ENCODE data around the gene RRAD.
"Not testable (repeated sequence)": the region's sequence is repeated elsewhere in the genome, so short reads cannot be mapped to it uniquely, and the experiment has no call there.

RRAD gene

DNA sequence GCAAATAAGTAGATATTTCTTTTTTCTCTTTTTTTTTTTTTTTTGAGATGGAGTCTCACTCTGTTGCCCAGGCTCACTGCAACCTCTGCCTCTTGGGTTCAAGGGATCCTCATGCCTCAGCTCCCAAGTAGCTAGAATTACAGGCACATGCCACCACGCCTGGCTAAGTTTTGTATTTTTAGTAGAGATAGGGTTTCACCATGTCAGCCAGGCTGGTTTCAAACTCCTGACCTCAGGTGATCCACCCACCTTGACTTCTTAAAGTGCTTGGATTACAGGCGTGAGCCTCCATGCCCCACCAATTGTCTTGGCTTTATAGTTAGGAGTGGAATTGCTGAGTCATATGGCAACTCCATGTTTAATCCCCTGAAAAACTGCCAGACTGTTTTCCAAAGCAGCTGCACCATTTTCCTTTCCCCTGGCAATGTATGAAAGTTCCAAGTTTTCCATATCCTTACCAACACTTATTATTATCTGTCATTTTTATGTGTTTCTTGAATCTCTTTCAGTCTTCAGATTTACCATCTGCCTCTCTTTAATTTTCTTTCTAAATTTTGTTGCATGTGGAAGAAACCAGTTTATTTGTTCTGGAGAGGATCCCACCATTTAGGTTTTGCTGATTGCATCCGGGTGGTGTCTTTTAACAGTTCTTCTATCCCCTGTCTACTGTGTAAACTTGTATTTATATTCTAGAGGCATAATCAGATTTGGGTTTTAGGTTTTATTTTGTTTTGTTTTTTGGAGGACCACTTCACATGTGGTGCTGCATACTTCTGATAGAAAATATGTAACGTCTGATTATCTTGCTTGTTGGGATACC is 25.8 kb upstream of the RRAD start:
- in situ Hi-C loops (cut with HindIII; ENCODE audit: low sequenced_read_pairs): no loop called here

GRCh38 chr16:66950437-66950836 is 25.1 kb upstream of the RRAD start:
- in situ Hi-C loops (cut with HindIII; ENCODE audit: low sequenced_read_pairs): no loop called here

- in situ Hi-C loops (cut with HindIII; ENCODE audit: low sequenced_read_pairs): no loop called here
Observed at GRCh38 chr16:66949472-66949871, 24.1 kb upstream of the RRAD start.

DNA sequence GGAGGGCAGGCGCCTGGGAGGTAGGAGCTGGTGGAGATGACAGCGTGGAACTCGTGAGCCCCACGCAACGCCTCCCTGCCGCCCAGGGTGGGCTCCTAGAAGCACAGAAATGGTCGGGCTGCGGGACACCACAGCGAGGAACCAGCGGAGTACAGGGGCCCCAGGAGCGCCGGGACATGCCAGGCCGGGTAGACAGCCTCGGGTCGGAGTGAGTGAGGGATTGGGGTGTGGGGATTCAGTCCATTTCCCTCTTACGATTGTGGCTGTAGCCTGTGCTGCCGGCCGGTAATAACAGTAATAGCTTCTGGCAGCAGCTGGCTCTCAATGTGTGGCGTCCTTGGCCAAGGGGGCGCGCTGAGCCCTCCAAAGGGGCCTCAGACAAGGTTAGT is 23.5 kb upstream of the RRAD start:
- in situ Hi-C loops (cut with HindIII; ENCODE audit: low sequenced_read_pairs): no loop called here

DNA sequence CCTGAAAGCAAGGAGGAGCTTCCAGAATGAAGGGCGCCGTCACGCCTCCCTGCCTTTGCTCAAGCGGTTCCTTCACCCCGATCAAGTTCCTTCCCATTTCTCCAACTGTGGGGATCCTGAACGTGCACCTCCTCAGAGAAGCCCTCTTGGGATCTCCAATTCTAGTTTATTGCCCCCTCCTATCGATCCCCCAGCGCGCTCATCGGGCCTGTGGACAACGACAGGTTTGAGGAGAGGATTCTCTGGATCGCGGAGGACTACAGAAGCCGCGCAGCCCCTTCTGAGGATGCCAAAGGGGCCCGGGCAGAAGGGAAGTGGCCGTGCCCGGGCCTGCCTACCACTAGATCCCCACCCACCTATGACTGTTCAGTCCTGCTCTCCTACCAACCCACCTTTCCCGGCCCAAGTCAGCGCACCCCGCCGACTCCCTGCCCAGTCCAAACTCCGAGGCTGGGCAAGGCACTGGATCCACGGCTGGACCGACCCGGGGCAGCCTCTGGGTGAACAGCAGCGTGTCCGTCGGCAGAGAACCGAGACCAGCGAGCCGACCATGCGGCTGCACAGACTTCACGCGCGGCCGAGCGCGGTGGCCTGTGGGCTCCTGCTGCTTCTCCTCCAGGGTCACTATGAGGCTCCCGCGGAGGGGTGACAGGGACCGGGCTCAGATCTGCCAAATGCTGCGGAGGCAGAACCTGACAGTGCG is 22.9 kb upstream of the RRAD start:
- in situ Hi-C loops (cut with HindIII; ENCODE audit: low sequenced_read_pairs): no loop called here

GRCh38 chr16:66947302-66948065 is 22.1 kb upstream of the RRAD start:
- in situ Hi-C loops (cut with HindIII; ENCODE audit: low sequenced_read_pairs): no loop called here

DNA sequence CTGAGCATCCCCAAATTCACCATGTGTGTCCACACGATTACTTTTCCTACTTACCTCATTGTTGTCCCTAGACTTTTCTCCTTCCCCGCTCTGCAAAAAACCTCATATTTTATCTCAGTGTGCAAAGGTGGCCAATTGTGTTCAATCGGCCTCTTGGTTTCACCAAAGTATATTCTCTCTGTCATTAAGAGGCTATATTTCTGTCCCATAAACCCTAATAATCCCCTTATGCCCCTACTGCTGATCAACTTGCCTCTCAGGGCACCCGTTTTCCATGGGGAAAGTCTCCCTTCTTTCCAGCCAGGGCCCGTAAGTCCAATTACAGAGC is 21.6 kb upstream of the RRAD start:
- in situ Hi-C loops (cut with HindIII; ENCODE audit: low sequenced_read_pairs): no loop called here

DNA sequence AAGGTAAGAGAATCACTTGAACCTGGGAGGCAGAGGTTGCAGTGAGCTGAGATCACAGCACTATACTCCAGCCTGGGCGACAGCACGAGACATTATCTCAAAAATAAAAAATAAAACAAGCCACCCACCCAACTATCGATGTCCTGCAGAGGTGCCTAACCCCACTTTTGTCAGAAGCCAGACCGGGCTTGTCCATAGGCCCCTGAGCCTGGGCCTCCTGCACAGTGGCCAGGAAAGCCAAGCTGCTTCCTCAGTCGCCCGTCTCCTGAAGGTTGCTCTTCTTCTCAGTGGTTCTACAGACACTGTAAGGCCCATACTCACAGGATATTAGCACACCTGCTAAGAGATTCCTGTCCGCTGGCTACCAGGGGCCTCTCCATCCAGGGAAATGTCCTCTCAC is 21.2 kb upstream of the RRAD start:
- in situ Hi-C loops (cut with HindIII; ENCODE audit: low sequenced_read_pairs): no loop called here

GRCh38 chr16:66945939-66946338 is 20.6 kb upstream of the RRAD start:
- in situ Hi-C loops (cut with HindIII; ENCODE audit: low sequenced_read_pairs): no loop called here

DNA sequence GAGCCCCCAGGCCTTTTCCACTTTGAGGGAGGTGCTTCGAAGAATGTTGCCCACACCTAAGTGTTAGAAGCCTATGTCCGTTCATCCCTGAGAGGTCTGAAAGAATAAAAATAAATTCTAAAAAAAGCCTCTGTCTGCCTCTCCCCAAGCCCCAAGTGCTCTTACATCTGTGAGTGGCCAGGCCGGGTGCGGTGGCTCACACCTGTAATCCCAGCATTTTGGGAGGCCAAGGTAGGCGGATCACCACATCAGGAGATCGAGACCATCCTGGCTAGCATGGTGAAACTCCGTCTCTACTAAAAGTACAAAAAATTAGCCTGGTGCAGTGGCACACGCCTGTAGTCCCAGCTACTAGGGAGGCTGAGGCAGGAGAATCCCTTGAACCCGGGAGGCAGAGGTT is 19.6 kb upstream of the RRAD start:
- in situ Hi-C loops (cut with HindIII; ENCODE audit: low sequenced_read_pairs): not testable (repeated sequence)

DNA sequence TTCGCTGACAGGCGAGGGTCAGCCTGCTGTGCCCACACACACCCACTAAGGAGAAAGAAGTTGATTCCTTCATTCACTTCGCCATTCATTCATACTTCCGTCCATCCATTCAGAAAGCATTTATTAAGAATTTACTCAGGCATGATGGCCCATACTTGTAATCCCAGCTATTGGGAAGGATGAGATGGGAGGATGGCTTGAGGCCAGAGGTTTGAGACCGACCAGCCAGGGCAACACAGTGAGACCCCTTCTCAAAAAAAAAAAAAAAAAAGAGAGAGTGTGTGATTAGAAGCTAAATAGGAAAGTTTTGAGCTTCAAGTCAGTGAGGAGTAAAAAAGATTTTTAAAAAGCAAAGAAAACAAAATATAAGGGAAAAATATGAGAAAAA is 18.7 kb upstream of the RRAD start:
- in situ Hi-C loops (cut with HindIII; ENCODE audit: low sequenced_read_pairs): no loop called here

- in situ Hi-C loops (cut with HindIII; ENCODE audit: low sequenced_read_pairs): no loop called here
Observed at GRCh38 chr16:66943426-66944053, 18.2 kb upstream of the RRAD start.

DNA sequence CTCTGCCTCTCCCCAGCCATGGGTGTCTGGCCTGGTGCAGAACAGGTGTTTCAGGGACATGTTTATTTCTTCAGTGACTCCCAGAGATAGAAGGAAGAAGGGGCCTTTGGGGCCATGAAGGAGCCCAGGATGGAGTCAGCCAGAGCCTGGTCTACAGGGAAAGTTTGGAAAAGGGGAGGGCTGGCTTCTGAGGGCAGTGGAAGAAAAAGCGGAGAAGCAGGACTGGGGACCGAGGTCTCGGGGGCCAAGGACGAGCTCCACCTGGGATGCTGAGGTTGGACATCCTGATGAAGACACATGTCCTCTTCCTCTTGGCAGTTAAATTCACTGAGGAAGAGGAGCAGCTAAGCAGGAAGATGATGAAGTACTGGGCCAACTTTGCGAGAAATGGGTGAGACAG is 17.6 kb upstream of the RRAD start:
- in situ Hi-C loops (cut with HindIII; ENCODE audit: low sequenced_read_pairs): no loop called here

DNA sequence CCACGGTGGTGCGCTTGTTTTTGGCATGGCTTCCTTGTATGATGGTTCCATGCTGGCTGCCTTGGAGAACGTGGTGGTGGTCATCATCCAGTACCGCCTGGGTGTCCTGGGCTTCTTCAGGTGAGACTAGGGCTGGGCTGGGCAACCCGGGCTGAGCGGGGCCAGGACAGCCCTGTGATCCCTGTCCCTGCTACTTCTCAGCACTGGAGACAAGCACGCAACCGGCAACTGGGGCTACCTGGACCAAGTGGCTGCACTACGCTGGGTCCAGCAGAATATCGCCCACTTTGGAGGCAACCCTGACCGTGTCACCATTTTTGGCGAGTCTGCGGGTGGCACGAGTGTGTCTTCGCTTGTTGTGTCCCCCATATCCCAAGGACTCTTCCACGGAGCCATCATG is 14.9 kb upstream of the RRAD start:
- in situ Hi-C loops (cut with HindIII; ENCODE audit: low sequenced_read_pairs): no loop called here

- in situ Hi-C loops (cut with HindIII; ENCODE audit: low sequenced_read_pairs): loop anchor here (5.0 to 10.0 kb wide), 3 partner anchors 57 to 445 kb away; partner anchors contain the start of gene PDP2
Observed at GRCh38 chr16:66939366-66939765, 14.0 kb upstream of the RRAD start.

GRCh38 chr16:66937725-66938337 is 12.5 kb upstream of the RRAD start:
- in situ Hi-C loops (cut with HindIII; ENCODE audit: low sequenced_read_pairs): loop anchor here (5.0 to 10.0 kb wide), 3 partner anchors 56 to 447 kb away; partner anchors contain the start of gene PDP2

DNA sequence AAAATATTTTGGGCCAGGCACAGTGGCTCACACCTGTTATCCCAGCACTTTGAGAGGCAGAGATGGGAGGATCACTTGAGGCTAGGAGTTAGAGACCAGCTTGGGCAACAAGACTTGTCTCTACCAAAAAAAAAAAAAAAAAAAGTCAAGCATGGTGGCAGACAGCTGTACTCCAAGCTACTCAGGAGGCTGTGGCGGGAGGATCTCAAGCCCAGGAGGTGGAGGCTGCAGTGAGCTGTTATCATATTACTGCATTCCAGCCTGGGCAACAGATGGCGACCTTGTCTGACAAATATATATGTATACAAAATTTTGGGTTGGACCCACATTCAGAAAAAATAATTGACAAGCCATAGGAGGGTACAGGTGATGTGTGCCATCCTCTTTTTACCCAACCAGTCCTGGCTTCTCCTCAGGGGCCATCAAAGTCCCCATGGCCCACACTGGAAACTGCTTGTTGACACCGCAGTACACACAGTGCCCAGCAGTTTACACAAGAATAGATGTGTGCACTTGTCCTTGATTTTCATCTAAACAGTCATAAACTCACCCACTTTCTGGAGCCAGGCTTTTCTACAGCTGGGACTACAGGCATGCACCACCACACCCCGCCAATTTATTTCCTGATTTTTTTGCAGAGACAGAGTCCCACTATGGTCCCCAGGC is 11.7 kb upstream of the RRAD start:
- in situ Hi-C loops (cut with HindIII; ENCODE audit: low sequenced_read_pairs): loop anchor here (5.0 to 10.0 kb wide), 3 partner anchors 55 to 448 kb away; partner anchors contain the start of gene PDP2

DNA sequence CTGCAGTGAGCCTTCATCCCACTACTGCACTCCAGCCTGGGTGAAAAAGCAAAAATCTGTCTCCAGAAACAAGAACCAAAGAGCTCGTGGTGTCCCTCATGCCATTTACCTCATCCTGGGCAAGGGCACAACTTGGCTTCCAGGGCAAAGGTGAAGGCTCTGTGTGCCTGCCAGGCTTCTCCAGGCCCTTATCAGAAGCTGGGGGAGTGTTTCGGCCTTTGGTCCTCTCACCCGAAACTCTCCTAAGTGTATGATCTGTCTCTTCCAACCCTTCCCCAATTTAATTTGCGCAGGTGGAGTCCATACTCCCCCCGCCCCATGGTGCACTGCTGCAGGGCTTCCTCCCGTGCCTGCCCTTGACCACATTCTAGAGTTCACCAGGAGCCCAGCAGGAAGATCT is 11.1 kb upstream of the RRAD start:
- in situ Hi-C loops (cut with HindIII; ENCODE audit: low sequenced_read_pairs): loop anchor here (5.0 to 10.0 kb wide), 3 partner anchors 54 to 448 kb away; partner anchors contain the start of gene PDP2

DNA sequence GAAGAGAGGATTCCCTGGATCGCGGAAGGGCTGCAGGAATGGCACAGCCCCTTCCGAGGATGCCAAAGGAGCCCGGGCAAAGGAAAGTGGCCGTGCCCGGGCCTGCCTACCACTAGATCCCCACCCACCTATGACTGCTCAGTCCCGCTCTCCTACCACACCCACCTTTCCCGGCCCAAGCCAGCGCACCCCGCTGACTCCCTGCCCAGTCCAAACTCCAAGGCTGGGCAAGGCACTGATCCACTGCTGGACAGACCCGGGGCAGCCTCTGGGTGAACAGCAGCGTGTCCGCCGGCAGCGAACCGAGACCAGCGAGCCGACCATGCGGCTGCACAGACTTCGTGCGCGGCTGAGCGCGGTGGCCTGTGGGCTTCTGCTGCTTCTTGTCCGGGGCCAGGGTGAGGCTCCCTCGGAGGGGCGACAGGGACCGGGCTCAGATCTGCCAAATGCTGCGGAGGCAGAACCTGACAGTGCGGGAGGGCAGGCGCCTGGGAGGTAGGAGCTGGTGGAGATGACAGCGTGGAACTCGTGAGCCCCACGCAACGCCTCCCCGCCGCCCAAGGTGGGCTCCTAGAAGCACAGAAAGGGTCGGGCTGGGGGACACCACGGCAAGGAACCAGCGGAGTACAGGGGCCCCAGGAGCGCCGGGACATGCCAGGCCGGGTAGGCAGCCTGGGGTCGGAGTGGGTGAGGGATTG is 10.1 kb upstream of the RRAD start, which contains the start of gene CES2:
Gene CES2, plus strand, starts transcription at position 203 of the 698 bp plus-strand sequence. Its CDS starts 120 bp downstream, at position 323.
- in situ Hi-C loops (cut with HindIII; ENCODE audit: low sequenced_read_pairs): loop anchor here (5.0 to 10.0 kb wide), 3 partner anchors 53 to 449 kb away; partner anchors contain the start of gene PDP2

Data from endothelial cell of hepatic sinusoid (primary cell).